ENCODE results near the gene TBX2. TPM values are rescaled to one million over a fixed set of nuclear protein-coding genes. Genes with fewer than 3 reads are reported as not detected.

The TBX2 gene
- total and polyA plus RNA-seq, 2 of the 13 experiments (the other 11 are each of a cell fraction or from before 2014, with no cell fraction given) = 2.8 to 15.3 TPM

DNA sequence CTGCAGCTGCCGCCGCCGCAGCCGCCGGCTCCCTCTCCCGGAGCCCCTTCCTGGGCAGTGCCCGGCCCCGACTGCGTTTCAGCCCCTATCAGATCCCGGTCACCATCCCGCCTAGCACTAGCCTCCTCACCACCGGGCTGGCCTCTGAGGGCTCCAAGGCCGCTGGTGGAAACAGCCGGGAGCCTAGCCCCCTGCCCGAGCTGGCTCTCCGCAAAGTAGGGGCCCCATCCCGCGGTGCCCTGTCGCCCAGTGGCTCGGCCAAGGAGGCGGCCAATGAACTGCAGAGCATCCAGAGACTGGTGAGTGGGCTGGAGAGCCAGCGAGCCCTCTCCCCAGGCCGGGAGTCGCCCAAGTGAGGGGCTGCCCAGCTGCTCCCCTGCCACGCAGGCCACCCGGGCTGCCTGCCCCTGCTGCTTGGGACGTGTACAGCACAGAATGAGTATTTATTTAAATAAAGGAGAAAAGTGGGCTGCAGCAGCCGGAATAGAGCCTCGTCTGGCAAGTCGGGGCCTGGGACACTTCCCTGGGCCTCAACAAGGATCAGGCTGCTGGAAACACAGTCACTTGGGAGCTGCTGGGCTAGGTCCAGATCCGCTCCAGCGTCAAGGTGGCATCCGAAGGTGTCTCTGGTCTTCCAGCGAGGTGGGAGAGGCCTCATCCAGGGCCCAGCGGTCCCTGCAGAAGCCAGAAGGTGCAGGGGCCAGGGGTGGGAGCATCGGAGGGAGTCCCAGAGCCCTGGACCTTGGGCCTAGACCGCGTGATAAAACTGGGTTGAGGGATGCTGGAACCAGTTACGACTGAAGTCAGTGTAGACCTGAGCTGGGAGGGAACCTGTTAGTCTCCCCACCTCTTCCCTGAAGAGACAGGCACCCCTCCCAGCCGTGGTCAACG, 8.8 kb downstream of the TBX2 start (continued):
- TF ChIP-seq RORA (CRISPR knock-in tag; IDR thresholded peaks at IDR 0.05) = no peak
- no peak for TF ChIP-seq SMC3 (IDR thresholded peaks at IDR 0.05; ENCODE audit: low read length)
- no peak for TF ChIP-seq ZFAT (CRISPR knock-in tag; conservative IDR thresholded peaks at IDR 0.05)
- TF ChIP-seq, protein P1, sequence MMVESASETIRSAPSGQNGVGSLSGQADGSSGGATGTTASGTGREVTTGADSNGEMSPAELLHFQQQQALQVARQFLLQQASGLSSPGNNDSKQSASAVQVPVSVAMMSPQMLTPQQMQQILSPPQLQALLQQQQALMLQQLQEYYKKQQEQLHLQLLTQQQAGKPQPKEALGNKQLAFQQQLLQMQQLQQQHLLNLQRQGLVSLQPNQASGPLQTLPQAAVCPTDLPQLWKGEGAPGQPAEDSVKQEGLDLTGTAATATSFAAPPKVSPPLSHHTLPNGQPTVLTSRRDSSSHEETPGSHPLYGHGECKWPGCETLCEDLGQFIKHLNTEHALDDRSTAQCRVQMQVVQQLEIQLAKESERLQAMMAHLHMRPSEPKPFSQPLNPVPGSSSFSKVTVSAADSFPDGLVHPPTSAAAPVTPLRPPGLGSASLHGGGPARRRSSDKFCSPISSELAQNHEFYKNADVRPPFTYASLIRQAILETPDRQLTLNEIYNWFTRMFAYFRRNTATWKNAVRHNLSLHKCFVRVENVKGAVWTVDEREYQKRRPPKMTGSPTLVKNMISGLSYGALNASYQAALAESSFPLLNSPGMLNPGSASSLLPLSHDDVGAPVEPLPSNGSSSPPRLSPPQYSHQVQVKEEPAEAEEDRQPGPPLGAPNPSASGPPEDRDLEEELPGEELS (CRISPR knock-in tag; IDR thresholded peaks at IDR 0.05) = no peak
- TF ChIP-seq ELF4 (CRISPR knock-in tag; IDR thresholded peaks at IDR 0.05; ENCODE audit: borderline replicate concordance) = no peak
- TF ChIP-seq TAF1 (CRISPR knock-in tag; IDR thresholded peaks at IDR 0.05) = no peak
- no peak for TF ChIP-seq DRAP1 (CRISPR knock-in tag; IDR thresholded peaks at IDR 0.05)
- TF ChIP-seq, protein P2, sequence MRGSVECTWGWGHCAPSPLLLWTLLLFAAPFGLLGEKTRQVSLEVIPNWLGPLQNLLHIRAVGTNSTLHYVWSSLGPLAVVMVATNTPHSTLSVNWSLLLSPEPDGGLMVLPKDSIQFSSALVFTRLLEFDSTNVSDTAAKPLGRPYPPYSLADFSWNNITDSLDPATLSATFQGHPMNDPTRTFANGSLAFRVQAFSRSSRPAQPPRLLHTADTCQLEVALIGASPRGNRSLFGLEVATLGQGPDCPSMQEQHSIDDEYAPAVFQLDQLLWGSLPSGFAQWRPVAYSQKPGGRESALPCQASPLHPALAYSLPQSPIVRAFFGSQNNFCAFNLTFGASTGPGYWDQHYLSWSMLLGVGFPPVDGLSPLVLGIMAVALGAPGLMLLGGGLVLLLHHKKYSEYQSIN (CRISPR knock-in tag; IDR thresholded peaks at IDR 0.05; ENCODE audit: borderline replicate concordance) = no peak
- no peak for TF ChIP-seq IRF2 (CRISPR knock-in tag; IDR thresholded peaks at IDR 0.05)
- TF ChIP-seq POLR2AphosphoS5 (IDR thresholded peaks at IDR 0.05; ENCODE audit: low read depth, low read length) = no peak
- TF ChIP-seq HOXA5 (CRISPR knock-in tag; IDR thresholded peaks at IDR 0.05) = no peak
- no peak for TF ChIP-seq MATR3 (CRISPR knock-in tag; IDR thresholded peaks at IDR 0.05)
- TF ChIP-seq GMEB2 (CRISPR knock-in tag; IDR thresholded peaks at IDR 0.05; ENCODE audit: low read depth) = no peak
- TF ChIP-seq YY1 (IDR thresholded peaks at IDR 0.05; ENCODE audit: insufficient read depth, insufficient replicate concordance, low read depth, low read length) = no peak
- no peak for TF ChIP-seq NCOA2 (CRISPR knock-in tag; IDR thresholded peaks at IDR 0.05)
- TF ChIP-seq ATF1 (CRISPR knock-in tag; IDR thresholded peaks at IDR 0.05) = no peak
- no peak for TF ChIP-seq ZNF558 (CRISPR knock-in tag; IDR thresholded peaks at IDR 0.05; ENCODE audit: borderline replicate concordance)
- TF ChIP-seq ZSCAN31 (CRISPR knock-in tag; IDR thresholded peaks at IDR 0.05; ENCODE audit: low read depth) = no peak
- no peak for TF ChIP-seq CHCHD3 (CRISPR knock-in tag; IDR thresholded peaks at IDR 0.05)
- TF ChIP-seq NR2C2 (CRISPR knock-in tag; IDR thresholded peaks at IDR 0.05; ENCODE audit: borderline replicate concordance) = 0 out of 2 replicates have a peak, but pooled peaks have one; percentile 3
- TF ChIP-seq, protein P3, sequence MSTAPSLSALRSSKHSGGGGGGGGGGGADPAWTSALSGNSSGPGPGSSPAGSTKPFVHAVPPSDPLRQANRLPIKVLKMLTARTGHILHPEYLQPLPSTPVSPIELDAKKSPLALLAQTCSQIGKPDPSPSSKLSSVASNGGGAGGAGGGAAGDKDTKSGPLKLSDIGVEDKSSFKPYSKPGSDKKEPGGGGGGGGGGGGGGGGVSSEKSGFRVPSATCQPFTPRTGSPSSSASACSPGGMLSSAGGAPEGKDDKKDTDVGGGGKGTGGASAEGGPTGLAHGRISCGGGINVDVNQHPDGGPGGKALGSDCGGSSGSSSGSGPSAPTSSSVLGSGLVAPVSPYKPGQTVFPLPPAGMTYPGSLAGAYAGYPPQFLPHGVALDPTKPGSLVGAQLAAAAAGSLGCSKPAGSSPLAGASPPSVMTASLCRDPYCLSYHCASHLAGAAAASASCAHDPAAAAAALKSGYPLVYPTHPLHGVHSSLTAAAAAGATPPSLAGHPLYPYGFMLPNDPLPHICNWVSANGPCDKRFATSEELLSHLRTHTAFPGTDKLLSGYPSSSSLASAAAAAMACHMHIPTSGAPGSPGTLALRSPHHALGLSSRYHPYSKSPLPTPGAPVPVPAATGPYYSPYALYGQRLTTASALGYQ (CRISPR knock-in tag; IDR thresholded peaks at IDR 0.05) = no peak
- TF ChIP-seq ZNF768 (CRISPR knock-in tag; IDR thresholded peaks at IDR 0.05) = peak; percentile 14; the same call in 1 of the 2 replicates
